Measurements from ENCODE around the gene RGS7. TPM values are rescaled to one million over a fixed set of nuclear protein-coding genes. Genes with fewer than 3 reads are reported as not detected.

RGS7 gene
- total RNA-seq, 1 experiment from 2014 or later = 1.5 TPM

DNA sequence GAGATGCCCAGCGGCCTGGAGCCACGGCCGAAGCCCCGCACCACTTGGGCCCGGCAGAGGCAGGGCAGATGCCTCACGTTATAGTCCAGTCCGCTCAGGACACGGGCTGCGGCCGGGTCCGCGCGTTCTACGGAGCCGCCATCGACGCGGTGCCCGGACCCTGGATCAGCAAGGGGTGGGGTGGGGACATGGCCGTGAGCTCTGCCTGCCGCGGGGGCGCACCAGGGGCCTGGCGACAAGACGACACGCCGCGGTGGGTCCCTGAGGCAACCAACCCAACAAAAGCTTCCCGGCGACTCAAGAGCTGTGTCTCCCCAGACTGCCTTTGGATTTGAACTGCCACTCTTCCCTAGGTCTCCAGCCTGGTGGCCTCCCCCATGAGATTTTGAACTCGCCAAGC is 533.6 kb downstream of the RGS7 start:
- TF ChIP-seq, protein P1, sequence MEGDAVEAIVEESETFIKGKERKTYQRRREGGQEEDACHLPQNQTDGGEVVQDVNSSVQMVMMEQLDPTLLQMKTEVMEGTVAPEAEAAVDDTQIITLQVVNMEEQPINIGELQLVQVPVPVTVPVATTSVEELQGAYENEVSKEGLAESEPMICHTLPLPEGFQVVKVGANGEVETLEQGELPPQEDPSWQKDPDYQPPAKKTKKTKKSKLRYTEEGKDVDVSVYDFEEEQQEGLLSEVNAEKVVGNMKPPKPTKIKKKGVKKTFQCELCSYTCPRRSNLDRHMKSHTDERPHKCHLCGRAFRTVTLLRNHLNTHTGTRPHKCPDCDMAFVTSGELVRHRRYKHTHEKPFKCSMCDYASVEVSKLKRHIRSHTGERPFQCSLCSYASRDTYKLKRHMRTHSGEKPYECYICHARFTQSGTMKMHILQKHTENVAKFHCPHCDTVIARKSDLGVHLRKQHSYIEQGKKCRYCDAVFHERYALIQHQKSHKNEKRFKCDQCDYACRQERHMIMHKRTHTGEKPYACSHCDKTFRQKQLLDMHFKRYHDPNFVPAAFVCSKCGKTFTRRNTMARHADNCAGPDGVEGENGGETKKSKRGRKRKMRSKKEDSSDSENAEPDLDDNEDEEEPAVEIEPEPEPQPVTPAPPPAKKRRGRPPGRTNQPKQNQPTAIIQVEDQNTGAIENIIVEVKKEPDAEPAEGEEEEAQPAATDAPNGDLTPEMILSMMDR (conservative IDR thresholded peaks at IDR 0.05) = no peak
- no peak overlapping the region for H2AK5ac ChIP-seq (ENCODE audit: insufficient read length, low read length)
- no peak overlapping the region for H2BK15ac ChIP-seq (ENCODE audit: low read depth, low read length)
- H3K27ac ChIP-seq (ENCODE audit: insufficient read length, low read depth, low read length) = no peak overlapping the region
- no peak overlapping the region for H4K8ac ChIP-seq (replicated peaks; ENCODE audit: insufficient read length, low read depth, low read length)
- H2BK5ac ChIP-seq (ENCODE audit: insufficient read length, low read length) = no peak overlapping the region
- no peaks in the 10 kb centered on the region for H3K23me2 ChIP-seq (ENCODE audit: insufficient read length, low read depth, low read length, poor library complexity, severe bottlenecking)
- no peak for DNase-seq
- no peaks in the 10 kb centered on the region for H3K27me3 ChIP-seq (ENCODE audit: insufficient read depth, low read length)
- no peaks in the 10 kb centered on the region for H3K79me2 ChIP-seq (ENCODE audit: insufficient read depth, low read length)
- no peak overlapping the region for H2BK20ac ChIP-seq (ENCODE audit: low read depth, low read length, poor library complexity, severe bottlenecking)
- H3T11ph ChIP-seq (ENCODE audit: low read length) = no peak overlapping the region
- H4K5ac ChIP-seq (ENCODE audit: insufficient read length, low read depth, low read length) = no peak overlapping the region
- no peak overlapping the region for H3K18ac ChIP-seq (ENCODE audit: insufficient read length, low read depth, low read length)
- no peak overlapping the region for H3K56ac ChIP-seq (ENCODE audit: insufficient read length, low read depth, low read length)
- Mint-ChIP-seq H3K9me3 (no peaks in the 10 kb centered on the region), H3K27me3 (ENCODE audit: low read depth) (no peaks in the 10 kb centered on the region), H3K27ac (peak overlapping the region in 1 of 3 experiments; percentile 55; a peak in 1 of 7 replicates), H3K4me3 (no peak overlapping the region), H3K36me3 (ENCODE audit: insufficient read depth in 1 of 3, low read depth in 3 of 3) (no peaks in the 10 kb centered on the region; a peak in 1 of 7 replicates), H3K4me1 (peaks cover 0 to 6% of the 10 kb centered on the region in 2 experiments; a peak in 1 of 4 replicates)
- no peak overlapping the region for H2BK12ac ChIP-seq (ENCODE audit: insufficient read length, low read depth, low read length)
- H3K14ac ChIP-seq (ENCODE audit: insufficient read depth, low read length) = no peak overlapping the region
- H3K79me1 ChIP-seq (ENCODE audit: insufficient read depth, low read depth, low read length, poor library complexity, severe bottlenecking) = no peaks in the 10 kb centered on the region
- WGBS (ENCODE audit: extremely low coverage, insufficient read length, low lambda C conversion rate) = no CpG with 5 or more reads among the region's 31 CpGs
- no peak overlapping the region for H3K23ac ChIP-seq (ENCODE audit: insufficient read length, low read depth, low read length)
- no peak overlapping the region for H3K4me2 ChIP-seq (ENCODE audit: insufficient read depth, insufficient read length, low read length)
- no peaks in the 10 kb centered on the region for H3K4me1 ChIP-seq (ENCODE audit: insufficient read depth, low read length)
- H4K20me1 ChIP-seq (ENCODE audit: control insufficient read depth, insufficient read depth, insufficient read length) = no peaks in the 10 kb centered on the region
- no peaks in the 10 kb centered on the region for H3K9me3 ChIP-seq (ENCODE audit: control insufficient read depth, low read depth, low read length)
- H4K91ac ChIP-seq (ENCODE audit: insufficient read length, low read depth, low read length) = no peak overlapping the region
- H2AFZ ChIP-seq (ENCODE audit: low read length) = no peak overlapping the region
- H3K9ac ChIP-seq (ENCODE audit: extremely low read depth, insufficient read length, low read length) = no peak overlapping the region
- no peak overlapping the region for H2BK120ac ChIP-seq (ENCODE audit: low read depth, low read length, poor library complexity, severe bottlenecking)
- H3K4ac ChIP-seq (ENCODE audit: low read depth, low read length) = no peak overlapping the region
